GM12878 (cell line): Measurements from ENCODE around the gene MIEN1. TPM values are rescaled to one million over a fixed set of nuclear protein-coding genes. Genes with fewer than 3 reads are reported as not detected.

ENCODE experiments used
- ATAC-seq: fragments of 200-7000 bp; cut with Tn5 transposase; 3 replicates; pipeline ENCODE4 v1.9.1; 2020; ENCODE audit warnings: mild to moderate bottlenecking, moderate library complexity
- BruUV-seq: library from RNA; stranded (reverse); fragments of 400-500 nt; replicated peaks from 2 replicates; lab custom pipeline; 2021; lab: Mats Ljungman, UMichigan
- CTCF ChIA-PET: fragments of 300-600 bp; sonication (Branson Sonifier 250); formaldehyde crosslinking; extraction: SDS; loops from one replicate; lab custom pipeline; 2021; ENCODE audit warnings: inconsistent platforms; lab: Yijun Ruan, JAX
- POLR2A ChIA-PET: fragments of 350-600 bp; formaldehyde crosslinking; extraction: SDS; loops from one replicate; lab custom pipeline; 2021; ENCODE audit warnings: inconsistent platforms; lab: Charles Lee
- RAD21 ChIA-PET: fragments of 300-600 bp; sonication (Branson Sonifier 250); formaldehyde crosslinking; loops from one replicate; lab custom pipeline; 2023; ENCODE audit warnings: antibody characterized with exemption; ENCODE audit not compliant: unreplicated experiment; lab: Charles Lee
- SMC1A ChIA-PET: fragments of 300-600 bp; sonication (Branson Sonifier 250); formaldehyde crosslinking; loops from one replicate; lab custom pipeline; 2023; ENCODE audit not compliant: unreplicated experiment, uncharacterized antibody; lab: Charles Lee
- DNase-seq: peaks from one replicate; pipeline ENCODE4 v3.0.0-alpha.2; 2011; ENCODE audit warnings: low read depth, low spot score
- FAIRE-seq: peaks from 3 replicates; lab custom pipeline; 2011; peaks lifted over from hg19 to GRCh38; lab: Jason Lieb, UNC
- H2AFZ ChIP-seq: 2 replicates; pipeline ENCODE4 v1.6.0; 2011; ENCODE audit warnings: low read depth, low read length, control low read depth; ENCODE audit not compliant: control insufficient read depth
- H3K27ac ChIP-seq: 2 replicates; pipeline ENCODE4 v1.5.1; 2011; ENCODE audit warnings: control low read depth; ENCODE audit not compliant: control insufficient read depth, insufficient read depth
- H3K27me3 ChIP-seq, 2 experiments: replicated peaks in 1 of 2; 2 replicates each; pipeline versions ENCODE4 v1.6.0 to v1.6.1; 2011; ENCODE audit warnings: low read length in 1 of 2; ENCODE audit not compliant: control insufficient read depth in 2 of 2, insufficient read depth in 2 of 2
- H3K36me3 ChIP-seq, 2 experiments: 2 replicates each; pipeline ENCODE4 v1.5.1; 2011; ENCODE audit warnings: low read length in 1 of 2; ENCODE audit not compliant: control insufficient read depth in 2 of 2, insufficient read depth in 2 of 2
- H3K4me1 ChIP-seq: 2 replicates; pipeline ENCODE4 v1.6.1; 2011; ENCODE audit warnings: mild to moderate bottlenecking, low read length, moderate library complexity, mixed read lengths; ENCODE audit not compliant: control insufficient read depth, insufficient read depth
- H3K4me2 ChIP-seq: 2 replicates; pipeline ENCODE4 v1.6.0; 2011; ENCODE audit warnings: control low read depth; ENCODE audit not compliant: control insufficient read depth, insufficient read depth
- H3K4me3 ChIP-seq: fragments of 200-600 bp; sonication (generic); 2 replicates; pipeline ENCODE4 v1.5.1; 2016
- H3K79me2 ChIP-seq: 2 replicates; pipeline ENCODE4 v1.6.0; 2011; ENCODE audit warnings: low read length; ENCODE audit not compliant: control insufficient read depth, insufficient read depth
- H3K9ac ChIP-seq: 2 replicates; pipeline ENCODE4 v1.8.0; 2011; ENCODE audit warnings: low read length, control low read depth, mixed read lengths; ENCODE audit not compliant: control insufficient read depth, insufficient read depth
- H3K9me3 ChIP-seq: replicated peaks from 3 replicates; pipeline ENCODE4 v1.5.1; 2011; ENCODE audit warnings: mild to moderate bottlenecking, low read length; ENCODE audit not compliant: control insufficient read depth, insufficient read depth
- H4K20me1 ChIP-seq: 2 replicates; pipeline ENCODE4 v1.6.0; 2011; ENCODE audit not compliant: control insufficient read depth, insufficient read depth
- ATF7 ChIP-seq: fragments of 450-650 bp; IDR thresholded peaks from 2 replicates; pipeline ENCODE4 v1.6.1; 2016; ENCODE audit warnings: low read depth, mild to moderate bottlenecking
- BACH1 ChIP-seq: fragments of 450-650 bp; IDR thresholded peaks from 2 replicates; pipeline ENCODE4 v1.6.1; 2017; ENCODE audit warnings: mild to moderate bottlenecking, borderline replicate concordance
- BHLHE40 ChIP-seq, 2 experiments: fragments of 450-650 bp in 1 of 2; IDR thresholded peaks; 2 replicates each; pipeline ENCODE4 v1.6.1; 2011 to 2017; ENCODE audit warnings: low read depth in 2 of 2, borderline replicate concordance in 1 of 2, improper control_type of control experiment in 1 of 2, low read length in 1 of 2, mild to moderate bottlenecking in 1 of 2
- DPF2 ChIP-seq: fragments of 450-650 bp; IDR thresholded peaks from 2 replicates; pipeline ENCODE4 v1.6.1; 2017; ENCODE audit warnings: mild to moderate bottlenecking
- EED ChIP-seq: sonication (generic); IDR thresholded peaks from 2 replicates; pipeline ENCODE4 v1.6.1; 2016; ENCODE audit warnings: antibody characterized with exemption, low read depth
- EGR1 ChIP-seq, 2 experiments: IDR thresholded peaks; 1 replicate in 1 of 2; 2 replicates in 1 of 2; pipeline ENCODE4 v1.6.1; 2011 to 2012; ENCODE audit warnings: low read depth in 2 of 2, low read length in 2 of 2, borderline replicate concordance in 1 of 2, mild to moderate bottlenecking in 1 of 2, moderate library complexity in 1 of 2
- EP300 ChIP-seq, 2 experiments: fragments of 150-350 bp in 1 of 2; IDR thresholded peaks; 2 replicates each; pipeline ENCODE4 v1.6.1; 2011 to 2012; ENCODE audit warnings: low read depth in 2 of 2, low read length in 2 of 2, borderline replicate concordance in 1 of 2, improper control_type of control experiment in 1 of 2, inconsistent platforms in 1 of 2; ENCODE audit not compliant: control insufficient read depth in 1 of 2
- ETV6 ChIP-seq, 2 experiments: fragments of 450-650 bp in 1 of 2; IDR thresholded peaks in 1 of 2; conservative IDR thresholded peaks in 1 of 2; 2 replicates each; pipeline ENCODE4 v1.6.1; 2014; ENCODE audit warnings: antibody characterized with exemption in 1 of 2, borderline replicate concordance in 1 of 2, low read depth in 1 of 2, mild to moderate bottlenecking in 1 of 2, moderate library complexity in 1 of 2
- HDAC2 ChIP-seq: fragments of 200-600 bp; sonication (generic); IDR thresholded peaks from 2 replicates; pipeline ENCODE4 v1.6.1; 2017
- IKZF2 ChIP-seq, 2 experiments: fragments of 450-650 bp; IDR thresholded peaks; 2 replicates each; pipeline ENCODE4 v1.6.1; 2017; ENCODE audit warnings: mild to moderate bottlenecking in 2 of 2, moderate library complexity in 2 of 2
- KAT2A ChIP-seq: conservative IDR thresholded peaks from 2 replicates; pipeline ENCODE4 v1.6.1; 2011; ENCODE audit warnings: low read depth, low read length; ENCODE audit not compliant: control insufficient read depth
- NRF1 ChIP-seq: conservative IDR thresholded peaks from 2 replicates; pipeline ENCODE4 v1.6.1; 2011; ENCODE audit warnings: mild to moderate bottlenecking, low read depth, low read length, improper control_type of control experiment
- PAX5 ChIP-seq: IDR thresholded peaks from 2 replicates; pipeline ENCODE4 v1.6.1; 2011; ENCODE audit warnings: low read depth, low read length, borderline replicate concordance
- POLR2A ChIP-seq: IDR thresholded peaks from 2 replicates; pipeline ENCODE4 v1.6.1; 2011; ENCODE audit warnings: low read depth, mild to moderate bottlenecking, low read length
- RAD51 ChIP-seq: fragments of 450-650 bp; IDR thresholded peaks from 2 replicates; pipeline ENCODE4 v1.6.1; 2016; ENCODE audit warnings: moderate library complexity, mild to moderate bottlenecking, inconsistent platforms
- RUNX3 ChIP-seq: IDR thresholded peaks from 2 replicates; pipeline ENCODE4 v1.6.1; 2012; ENCODE audit warnings: low read length, inconsistent platforms
- SMARCA5 ChIP-seq: fragments of 450-650 bp; IDR thresholded peaks from 2 replicates; pipeline ENCODE4 v1.6.1; 2017; ENCODE audit warnings: mild to moderate bottlenecking
- SPI1 ChIP-seq: IDR thresholded peaks from 2 replicates; pipeline ENCODE4 v1.6.1; 2011; ENCODE audit warnings: low read depth, mild to moderate bottlenecking, low read length, moderate library complexity, borderline replicate concordance; ENCODE audit not compliant: insufficient read depth
- SUPT20H ChIP-seq: IDR thresholded peaks from 2 replicates; pipeline ENCODE4 v1.6.1; 2011; ENCODE audit warnings: low read depth, mild to moderate bottlenecking, low read length, moderate library complexity, borderline replicate concordance; ENCODE audit not compliant: control insufficient read depth
- WGBS: methylation state at CpG from one replicate; pipeline ENCODE4 v1.1.6; 2016; ENCODE audit warnings: low lambda C conversion rate; ENCODE audit not compliant: insufficient replicate concordance, insufficient coverage; ENCODE audit errors: missing lambda C conversion rate; 5-methylcytosine and 5-hydroxymethylcytosine counted together
- in situ Hi-C: fragments of 300-500 bp; cut with MboI; formaldehyde crosslinking; loops from 9 replicates; pipeline ENCODE4 v1.14.3; 2018; ENCODE audit warnings: mixed read lengths
- intact Hi-C: fragments of 100-400 bp; cut with micrococcal nuclease; formaldehyde crosslinking; loops from one replicate; pipeline ENCODE4 v1.14.2; 2022; ENCODE audit not compliant: unreplicated experiment
- polyA plus RNA-seq, 11 experiments: library from polyadenylated mRNA; depleted of rRNA in 4 of 11; unstranded in 6 of 11; stranded (reverse) in 5 of 11; fragments of >200 nt; fragmentation: Nextera tagmentation in 4 of 11; fragmentation: Illumina TruSeq in 1 of 11; extraction: Ambion mirVana in 4 of 11; extraction: Trizol in 1 of 11; gene quantifications; 1 replicate in 1 of 11; 2 replicates in 10 of 11; pipeline versions ENCODE4 v1.2.1 to v1.2.3, GENCODE V29; 2011 to 2016; ENCODE audit warnings: inconsistent platforms in 2 of 11, missing spikeins in 2 of 11, low read depth in 1 of 11
- total RNA-seq, 4 experiments: library from RNA; depleted of rRNA in 3 of 4; stranded (reverse); fragments of >200 nt in 3 of 4; fragmentation: Illumina TruSeq in 1 of 4; extraction: Trizol in 1 of 4; gene quantifications; 2 replicates each; pipeline versions ENCODE4 v1.2.1 to v1.2.3, GENCODE V29; 2013 to 2021
- TF ChIP-seq, protein P1 (sequence below): fragments of 450-650 bp; IDR thresholded peaks from 2 replicates; pipeline ENCODE4 v1.6.1; 2016; ENCODE audit warnings: mild to moderate bottlenecking
- TF ChIP-seq, protein P2 (sequence below): IDR thresholded peaks from 2 replicates; pipeline ENCODE4 v1.6.1; 2011; ENCODE audit warnings: low read depth, low read length, improper control_type of control experiment, borderline replicate concordance
- TF ChIP-seq, protein P3 (sequence below): IDR thresholded peaks from 2 replicates; pipeline ENCODE4 v1.6.1; 2012; ENCODE audit warnings: low read depth, low read length, improper control_type of control experiment

MIEN1 gene
- total and polyA plus RNA-seq, 10 of the 15 experiments (the other 5 are each of a cell fraction or from before 2014, with no cell fraction given), result 24.9 to 89.1 (median 47.7) TPM

DNA sequence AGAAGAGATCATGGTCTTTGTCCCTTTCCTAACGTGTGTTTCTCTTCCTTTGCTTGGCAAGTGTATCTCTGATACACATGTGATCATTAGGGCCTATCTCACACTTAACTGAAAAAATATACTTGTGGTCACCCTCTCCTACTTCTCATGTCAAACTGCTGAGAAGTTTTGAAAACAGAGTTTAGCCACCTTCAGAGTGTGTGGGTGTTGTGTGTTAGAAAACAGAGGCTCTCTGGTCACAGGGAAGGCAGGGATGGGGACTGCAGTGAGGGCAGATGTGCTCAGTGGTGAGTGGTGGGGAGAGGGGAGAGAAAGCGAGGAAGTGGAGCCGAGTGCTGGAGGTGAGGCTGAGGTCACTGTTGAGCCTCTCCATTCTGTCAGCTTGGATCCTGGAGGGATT is 36.8 kb upstream of the MIEN1 start:
- H3K36me3 ChIP-seq, result peaks cover 18 to 51% of the 10 kb centered on the region in 2 experiments
- peaks cover 61% of the 10 kb centered on the region for H3K4me1 ChIP-seq
- no peak overlapping the region for H3K4me3 ChIP-seq
- intact Hi-C loops (loop anchor here (1.0 kb wide), 1 partner anchor 9 kb away; no protein-coding TSS in a partner anchor), in situ Hi-C loops (no loop called here)
- WGBS, result 0% methylated on average over 3 of the region's 3 CpGs
- DNase-seq, result no peak
- peak overlapping the region; percentile 21; the same call in 1 of the 2 replicates for H3K4me2 ChIP-seq
- H3K79me2 ChIP-seq, result peaks cover 87% of the 10 kb centered on the region
- POLR2A ChIA-PET, result interaction anchor here (0.5 to 1.9 kb wide), 5 partner anchors 9 to 509 kb away, joined by 3 to 5 read pairs (median 3); no protein-coding TSS in a partner anchor
- FAIRE-seq, result no peak
- H3K9ac ChIP-seq, result no peak overlapping the region
- no peaks in the 10 kb centered on the region for H3K9me3 ChIP-seq
- CTCF ChIA-PET, result interaction anchor here (0.6 to 1.6 kb wide), 6 partner anchors 9 to 148 kb away, joined by 3 to 6 read pairs (median 4); no protein-coding TSS in a partner anchor
- ATAC-seq, result peak; percentile 35
- no peak overlapping the region for H2AFZ ChIP-seq
- peak overlapping the region; percentile 76 for H3K27ac ChIP-seq
- SMC1A ChIA-PET, result interaction anchor here (0.7 to 2.5 kb wide), 10 partner anchors 8 to 98 kb away, joined by 3 to 12 read pairs (median 5); no protein-coding TSS in a partner anchor
- RAD21 ChIA-PET, result interaction anchor here (0.9 to 1.6 kb wide), 5 partner anchors 9 to 98 kb away, joined by 3 to 7 read pairs (median 4); no protein-coding TSS in a partner anchor
- H3K27me3 ChIP-seq, result no peaks in the 10 kb centered on the region
- no TSS peak for BruUV-seq
- no peaks in the 10 kb centered on the region; the same call in none of the 2 replicates for H4K20me1 ChIP-seq
- TF ChIP-seq SMARCA5 (0 out of 2 replicates have a peak, but pooled peaks have one; percentile 35), PAX5 (0 out of 2 replicates have a peak, but pooled peaks have one; percentile 10), SPI1 (peak; percentile 47; the same call in 1 of the 2 replicates), BHLHE40 (IDR thresholded peaks at IDR 0.05; ENCODE audit: borderline replicate concordance in 1 of 2, low read depth in 2 of 2, low read length in 1 of 2) (peak; percentile 71 to 78; a peak in 3 of 4 replicates), NRF1 (no peak), SUPT20H (no peak), EED (peak; percentile 66), RUNX3 (peak; percentile 87), ETV6 (conservative IDR thresholded peaks at IDR 0.05 in 1 of 2, IDR thresholded peaks at IDR 0.05 in 1 of 2; ENCODE audit: borderline replicate concordance in 1 of 2, low read depth in 1 of 2) (0 out of 4 replicates have a peak, but pooled peaks of 1 of the 2 experiments have one; percentile 8), DPF2 (peak; percentile 49; the same call in 1 of the 2 replicates), HDAC2 (no peak), EP300 (IDR thresholded peaks at IDR 0.05; ENCODE audit: borderline replicate concordance in 1 of 2, control insufficient read depth in 1 of 2, low read depth in 2 of 2, low read length in 2 of 2) (peak; percentile 55 to 61; a peak in 3 of 4 replicates), EGR1 (IDR thresholded peaks at IDR 0.05; ENCODE audit: borderline replicate concordance in 1 of 2, low read depth in 2 of 2, low read length in 2 of 2) (peak in 1 of 2 experiments; percentile 46; a peak in 1 of 3 replicates), ATF7 (peak; percentile 84), POLR2A (peak; percentile 56), IKZF2 (IDR thresholded peaks at IDR 0.05) (peak; percentile 96), RAD51 (peak; percentile 71; the same call in 1 of the 2 replicates), BACH1 (peak; percentile 15; the same call in 1 of the 2 replicates), KAT2A (no peak)
- TF ChIP-seq, protein P1, sequence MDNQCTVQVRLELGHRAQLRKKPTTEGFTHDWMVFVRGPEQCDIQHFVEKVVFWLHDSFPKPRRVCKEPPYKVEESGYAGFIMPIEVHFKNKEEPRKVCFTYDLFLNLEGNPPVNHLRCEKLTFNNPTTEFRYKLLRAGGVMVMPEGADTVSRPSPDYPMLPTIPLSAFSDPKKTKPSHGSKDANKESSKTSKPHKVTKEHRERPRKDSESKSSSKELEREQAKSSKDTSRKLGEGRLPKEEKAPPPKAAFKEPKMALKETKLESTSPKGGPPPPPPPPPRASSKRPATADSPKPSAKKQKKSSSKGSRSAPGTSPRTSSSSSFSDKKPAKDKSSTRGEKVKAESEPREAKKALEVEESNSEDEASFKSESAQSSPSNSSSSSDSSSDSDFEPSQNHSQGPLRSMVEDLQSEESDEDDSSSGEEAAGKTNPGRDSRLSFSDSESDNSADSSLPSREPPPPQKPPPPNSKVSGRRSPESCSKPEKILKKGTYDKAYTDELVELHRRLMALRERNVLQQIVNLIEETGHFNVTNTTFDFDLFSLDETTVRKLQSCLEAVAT, result peak; percentile 62; the same call in 1 of the 2 replicates
- TF ChIP-seq, protein P2, sequence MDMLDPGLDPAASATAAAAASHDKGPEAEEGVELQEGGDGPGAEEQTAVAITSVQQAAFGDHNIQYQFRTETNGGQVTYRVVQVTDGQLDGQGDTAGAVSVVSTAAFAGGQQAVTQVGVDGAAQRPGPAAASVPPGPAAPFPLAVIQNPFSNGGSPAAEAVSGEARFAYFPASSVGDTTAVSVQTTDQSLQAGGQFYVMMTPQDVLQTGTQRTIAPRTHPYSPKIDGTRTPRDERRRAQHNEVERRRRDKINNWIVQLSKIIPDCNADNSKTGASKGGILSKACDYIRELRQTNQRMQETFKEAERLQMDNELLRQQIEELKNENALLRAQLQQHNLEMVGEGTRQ, result no peak; the same call in 1 of the 2 replicates
- TF ChIP-seq, protein P3, sequence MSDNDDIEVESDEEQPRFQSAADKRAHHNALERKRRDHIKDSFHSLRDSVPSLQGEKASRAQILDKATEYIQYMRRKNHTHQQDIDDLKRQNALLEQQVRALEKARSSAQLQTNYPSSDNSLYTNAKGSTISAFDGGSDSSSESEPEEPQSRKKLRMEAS, result no peak
